OCI-LY7 (cell line): ENCODE data around the gene ADAMTS5. TPM values are rescaled to one million over a fixed set of nuclear protein-coding genes. Genes with fewer than 3 reads are reported as not detected.

ENCODE experiments used
- BruUV-seq: library from RNA; stranded (reverse); fragments of 400-500 nt; replicated peaks from 2 replicates; lab custom pipeline; 2021; lab: Mats Ljungman, UMichigan
- CTCF ChIA-PET: fragments of 300-600 bp; sonication (Branson Sonifier 250); formaldehyde crosslinking; loops from one replicate; lab custom pipeline; 2022; ENCODE audit warnings: antibody characterized with exemption; ENCODE audit not compliant: unreplicated experiment; lab: Charles Lee
- POLR2A ChIA-PET: fragments of 300-600 bp; sonication (Branson Sonifier 250); formaldehyde crosslinking; loops from one replicate; lab custom pipeline; 2022; ENCODE audit warnings: antibody characterized with exemption; lab: Charles Lee
- DNase-seq: peaks from one replicate; pipeline ENCODE4 v3.0.0-alpha.2; 2015; ENCODE audit warnings: low spot score
- H2AFZ ChIP-seq: fragments of 200-600 bp; sonication (generic), shearing (Covaris generic); 2 replicates; pipeline ENCODE4 v1.6.1; 2014; ENCODE audit warnings: mild to moderate bottlenecking, antibody characterized with exemption, low read length, moderate library complexity
- H3K27ac ChIP-seq: fragments of 200-600 bp; sonication (generic); 2 replicates; pipeline ENCODE4 v1.5.1; 2014; ENCODE audit warnings: mixed run types, low read depth, mild to moderate bottlenecking, moderate library complexity, low read length, inconsistent platforms; ENCODE audit not compliant: poor library complexity, severe bottlenecking
- H3K36me3 ChIP-seq: fragments of 200-600 bp; sonication (generic); 2 replicates; pipeline ENCODE4 v1.6.1; 2014; ENCODE audit warnings: mild to moderate bottlenecking, antibody characterized with exemption, low read length, moderate library complexity, mixed read lengths; ENCODE audit not compliant: insufficient read depth
- H3K4me1 ChIP-seq: fragments of 200-600 bp; sonication (generic); 2 replicates; pipeline ENCODE4 v1.5.1; 2014; ENCODE audit warnings: mild to moderate bottlenecking, low read length; ENCODE audit not compliant: insufficient read depth, poor library complexity, severe bottlenecking
- H3K4me2 ChIP-seq: fragments of 200-600 bp; sonication (generic); 2 replicates; pipeline ENCODE4 v1.6.1; 2014; ENCODE audit warnings: mild to moderate bottlenecking, low read length
- H3K4me3 ChIP-seq: fragments of 200-600 bp; sonication (generic); 2 replicates; pipeline ENCODE4 v1.5.1; 2014; ENCODE audit warnings: mild to moderate bottlenecking, low read depth, low read length; ENCODE audit not compliant: poor library complexity, severe bottlenecking
- H3K79me2 ChIP-seq: fragments of 200-600 bp; sonication (generic); 2 replicates; pipeline ENCODE4 v1.6.1; 2016; ENCODE audit warnings: low read depth, mild to moderate bottlenecking, low read length, moderate library complexity, mixed read lengths; ENCODE audit not compliant: insufficient read depth
- H3K9me2 ChIP-seq: fragments of 200-600 bp; sonication (generic); 2 replicates; pipeline ENCODE4 v1.6.1; 2016; ENCODE audit warnings: mild to moderate bottlenecking, low read length, mixed read lengths; ENCODE audit not compliant: insufficient read depth
- H3K9me3 ChIP-seq: fragments of 200-600 bp; sonication (generic); 2 replicates; pipeline ENCODE4 v1.6.1; 2014; ENCODE audit warnings: mild to moderate bottlenecking, mixed run types, low read length, mixed read lengths
- H4K20me1 ChIP-seq: fragments of 200-600 bp; sonication (generic); 2 replicates; pipeline ENCODE4 v1.6.1; 2014; ENCODE audit warnings: mild to moderate bottlenecking, antibody characterized with exemption, low read length, moderate library complexity, mixed read lengths; ENCODE audit not compliant: insufficient read depth
- EZH2phosphoT487 ChIP-seq: fragments of 200-600 bp; sonication (generic); IDR thresholded peaks from 2 replicates; pipeline ENCODE4 v1.6.1; 2018; ENCODE audit warnings: low read depth, borderline replicate concordance, mild to moderate bottlenecking, mixed run types, antibody characterized with exemption, low read length, moderate library complexity, mixed read lengths
- intact Hi-C: fragments of 100-400 bp; cut with micrococcal nuclease; formaldehyde crosslinking; loops from one replicate; pipeline ENCODE4 v1.10.0; 2022; ENCODE audit not compliant: unreplicated experiment
- total RNA-seq, 2 experiments: library from RNA; depleted of rRNA in 1 of 2; stranded (reverse); fragments of >200 nt in 1 of 2; shearing (Covaris generic) in 1 of 2; gene quantifications; 2 replicates each; pipeline ENCODE4 v1.2.3, GENCODE V29; 2014 to 2022
- TF ChIP-seq, protein P1 (sequence below): fragments of 200-600 bp; sonication (generic); conservative IDR thresholded peaks from 2 replicates; pipeline ENCODE4 v1.5.1; 2014; ENCODE audit warnings: mild to moderate bottlenecking, antibody characterized with exemption, low read length, moderate library complexity, mixed read lengths

The ADAMTS5 gene
- total RNA-seq, 2 experiments from 2014 or later: not detected

DNA sequence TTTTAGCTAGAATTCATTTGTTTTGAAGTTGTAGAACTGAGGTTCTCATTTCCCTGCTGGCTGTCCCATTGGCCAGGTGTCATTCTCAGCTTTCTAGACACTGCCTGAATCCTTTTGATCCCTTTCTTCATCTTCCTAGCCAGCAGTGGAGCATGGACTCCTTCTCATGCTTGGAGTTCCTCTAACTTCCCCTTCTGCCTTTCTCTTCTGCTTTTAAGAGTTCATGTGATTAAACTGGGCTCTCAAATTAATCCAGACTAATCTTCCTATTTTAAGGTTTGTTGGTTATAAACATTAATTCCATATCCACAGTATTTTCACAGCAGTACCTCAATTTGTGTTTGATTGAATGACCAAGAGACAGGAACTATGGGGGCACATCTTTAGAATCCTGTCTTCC, 52.3 kb downstream of the ADAMTS5 start:
- CTCF ChIA-PET: no interaction called here

DNA sequence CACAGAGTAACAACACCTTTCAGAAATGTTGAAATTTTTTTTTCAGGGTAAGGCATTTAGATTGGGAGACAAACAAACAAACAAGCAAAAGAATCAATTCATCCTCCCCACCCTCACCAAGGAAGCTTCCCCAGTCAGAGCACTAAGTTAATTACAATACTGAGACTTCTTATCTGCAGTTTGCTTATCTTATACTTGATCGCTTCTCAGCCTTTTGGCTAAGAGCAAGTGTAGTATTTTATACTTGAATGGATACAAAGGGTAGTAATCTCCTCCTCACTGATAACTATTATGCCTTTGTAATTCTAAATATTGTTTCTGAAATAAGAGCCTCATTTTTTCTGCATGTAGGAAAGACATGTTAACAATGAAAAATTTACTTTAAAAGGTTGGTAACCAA, 54.4 kb downstream of the ADAMTS5 start:
- Histone ChIP-seq H3K36me3 (no peaks in the 10 kb centered on the region), H3K9me3 (no peaks in the 10 kb centered on the region), H3K9me2 (no peaks in the 10 kb centered on the region), H3K4me1 (no peaks in the 10 kb centered on the region), H3K79me2 (no peaks in the 10 kb centered on the region), H3K4me2 (no peak overlapping the region), H3K4me3 (no peak overlapping the region), H2AFZ (no peak overlapping the region), H4K20me1 (no peaks in the 10 kb centered on the region), H3K27ac (no peak overlapping the region)
- TF ChIP-seq, protein P1, sequence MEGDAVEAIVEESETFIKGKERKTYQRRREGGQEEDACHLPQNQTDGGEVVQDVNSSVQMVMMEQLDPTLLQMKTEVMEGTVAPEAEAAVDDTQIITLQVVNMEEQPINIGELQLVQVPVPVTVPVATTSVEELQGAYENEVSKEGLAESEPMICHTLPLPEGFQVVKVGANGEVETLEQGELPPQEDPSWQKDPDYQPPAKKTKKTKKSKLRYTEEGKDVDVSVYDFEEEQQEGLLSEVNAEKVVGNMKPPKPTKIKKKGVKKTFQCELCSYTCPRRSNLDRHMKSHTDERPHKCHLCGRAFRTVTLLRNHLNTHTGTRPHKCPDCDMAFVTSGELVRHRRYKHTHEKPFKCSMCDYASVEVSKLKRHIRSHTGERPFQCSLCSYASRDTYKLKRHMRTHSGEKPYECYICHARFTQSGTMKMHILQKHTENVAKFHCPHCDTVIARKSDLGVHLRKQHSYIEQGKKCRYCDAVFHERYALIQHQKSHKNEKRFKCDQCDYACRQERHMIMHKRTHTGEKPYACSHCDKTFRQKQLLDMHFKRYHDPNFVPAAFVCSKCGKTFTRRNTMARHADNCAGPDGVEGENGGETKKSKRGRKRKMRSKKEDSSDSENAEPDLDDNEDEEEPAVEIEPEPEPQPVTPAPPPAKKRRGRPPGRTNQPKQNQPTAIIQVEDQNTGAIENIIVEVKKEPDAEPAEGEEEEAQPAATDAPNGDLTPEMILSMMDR: no peak
- no peak for TF ChIP-seq EZH2phosphoT487
- no peak for DNase-seq
- BruUV-seq: no TSS peak
- ChIA-PET CTCF (no interaction called here), POLR2A (interaction anchor here (0.6 kb wide), 2 partner anchors 351 to 792 kb away, joined by 3 read pairs; no protein-coding TSS in a partner anchor)
- intact Hi-C loops: no loop called here

More for the DNA sequence above, 52.3 kb downstream of the ADAMTS5 start:
- no peak overlapping the region for H3K4me3 ChIP-seq
- POLR2A ChIA-PET: no interaction called here
- no peak overlapping the region for H3K4me2 ChIP-seq
- no peaks in the 10 kb centered on the region for H3K9me3 ChIP-seq
- H2AFZ ChIP-seq: no peak overlapping the region
- intact Hi-C loops: no loop called here
- no peaks in the 10 kb centered on the region for H3K79me2 ChIP-seq
- no peaks in the 10 kb centered on the region for H3K36me3 ChIP-seq
- TF ChIP-seq, protein P1: no peak
- no peak for TF ChIP-seq EZH2phosphoT487
- no peak overlapping the region for H3K27ac ChIP-seq
- no TSS peak for BruUV-seq
- H3K9me2 ChIP-seq: no peaks in the 10 kb centered on the region
- no peaks in the 10 kb centered on the region for H4K20me1 ChIP-seq
- no peaks in the 10 kb centered on the region for H3K4me1 ChIP-seq
- no peak for DNase-seq

GRCh38 chr21:26909972-26910371, 56.9 kb downstream of the ADAMTS5 start:
- ChIA-PET CTCF (no interaction called here), POLR2A (no interaction called here)
- BruUV-seq: no TSS peak
- TF ChIP-seq EZH2phosphoT487: no peak
- TF ChIP-seq, protein P1: no peak
- no peaks in the 10 kb centered on the region for H4K20me1 ChIP-seq
- H3K79me2 ChIP-seq: no peaks in the 10 kb centered on the region
- H3K27ac ChIP-seq: no peak overlapping the region
- H3K9me3 ChIP-seq: no peaks in the 10 kb centered on the region
- H2AFZ ChIP-seq: no peak overlapping the region
- H3K4me2 ChIP-seq: no peak overlapping the region
- H3K4me3 ChIP-seq: no peak overlapping the region
- intact Hi-C loops: no loop called here
- no peaks in the 10 kb centered on the region for H3K9me2 ChIP-seq
- no peaks in the 10 kb centered on the region for H3K36me3 ChIP-seq
- DNase-seq: no peak
- H3K4me1 ChIP-seq: no peaks in the 10 kb centered on the region
